ENCODE data around the gene DRAM2. TPM values are rescaled to one million over a fixed set of nuclear protein-coding genes. Genes with fewer than 3 reads are reported as not detected.

The DRAM2 gene
- total RNA-seq, 4 donors from 2014 or later = 28.7 to 31.6 (median 30.0) TPM

- H3K36me3 ChIP-seq = peaks cover 8 to 72% (median 49%) of the 10 kb centered on the region in 4 donors
- no peak for TF ChIP-seq POLR2AphosphoS5 (IDR thresholded peaks at IDR 0.05)
- no peak for TF ChIP-seq POLR2A (IDR thresholded peaks at IDR 0.05; ENCODE audit: low read depth)
- TF ChIP-seq EP300 (IDR thresholded peaks at IDR 0.05) = no peak
- no peaks in the 10 kb centered on the region for H3K9me3 ChIP-seq
- H3K4me3 ChIP-seq = no peak overlapping the region
- intact Hi-C loops (cut with DNase I) = no loop called here
- no peaks in the 10 kb centered on the region for H3K27me3 ChIP-seq
- H3K27ac ChIP-seq (replicated peaks in 1 of 4) = no peak overlapping the region
- DNase-seq (ENCODE audit: extremely low spot score) = no peak
- 69% methylated on average over 3 of the region's 3 CpGs for WGBS
- H3K4me1 ChIP-seq = peaks cover 0 to 4% (median 0%) of the 10 kb centered on the region in 4 donors
These were observed 11.9 kb upstream of the DRAM2 start for GRCh38 chr1:111151838-111152237.

- intact Hi-C loops (cut with DNase I) = no loop called here
- DNase-seq (ENCODE audit: extremely low spot score) = no peak
- WGBS = 80% methylated on average over 2 of the region's 2 CpGs
- Histone ChIP-seq H3K4me3 (no peak overlapping the region), H3K4me1 (no peaks in the 10 kb centered on the region), H3K27me3 (no peaks in the 10 kb centered on the region), H3K27ac (replicated peaks in 1 of 4) (no peak overlapping the region), H3K36me3 (peaks cover 4 to 63% (median 36%) of the 10 kb centered on the region in 4 donors), H3K9me3 (no peaks in the 10 kb centered on the region)
- no peak for TF ChIP-seq POLR2AphosphoS5 (IDR thresholded peaks at IDR 0.05)
- TF ChIP-seq POLR2A (IDR thresholded peaks at IDR 0.05; ENCODE audit: low read depth) = no peak
- TF ChIP-seq EP300 (IDR thresholded peaks at IDR 0.05) = no peak
- TF ChIP-seq, protein P1, sequence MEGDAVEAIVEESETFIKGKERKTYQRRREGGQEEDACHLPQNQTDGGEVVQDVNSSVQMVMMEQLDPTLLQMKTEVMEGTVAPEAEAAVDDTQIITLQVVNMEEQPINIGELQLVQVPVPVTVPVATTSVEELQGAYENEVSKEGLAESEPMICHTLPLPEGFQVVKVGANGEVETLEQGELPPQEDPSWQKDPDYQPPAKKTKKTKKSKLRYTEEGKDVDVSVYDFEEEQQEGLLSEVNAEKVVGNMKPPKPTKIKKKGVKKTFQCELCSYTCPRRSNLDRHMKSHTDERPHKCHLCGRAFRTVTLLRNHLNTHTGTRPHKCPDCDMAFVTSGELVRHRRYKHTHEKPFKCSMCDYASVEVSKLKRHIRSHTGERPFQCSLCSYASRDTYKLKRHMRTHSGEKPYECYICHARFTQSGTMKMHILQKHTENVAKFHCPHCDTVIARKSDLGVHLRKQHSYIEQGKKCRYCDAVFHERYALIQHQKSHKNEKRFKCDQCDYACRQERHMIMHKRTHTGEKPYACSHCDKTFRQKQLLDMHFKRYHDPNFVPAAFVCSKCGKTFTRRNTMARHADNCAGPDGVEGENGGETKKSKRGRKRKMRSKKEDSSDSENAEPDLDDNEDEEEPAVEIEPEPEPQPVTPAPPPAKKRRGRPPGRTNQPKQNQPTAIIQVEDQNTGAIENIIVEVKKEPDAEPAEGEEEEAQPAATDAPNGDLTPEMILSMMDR (IDR thresholded peaks at IDR 0.05) = no peak
These were observed 8.5 kb upstream of the DRAM2 start for GRCh38 chr1:111148376-111148881.

DNA sequence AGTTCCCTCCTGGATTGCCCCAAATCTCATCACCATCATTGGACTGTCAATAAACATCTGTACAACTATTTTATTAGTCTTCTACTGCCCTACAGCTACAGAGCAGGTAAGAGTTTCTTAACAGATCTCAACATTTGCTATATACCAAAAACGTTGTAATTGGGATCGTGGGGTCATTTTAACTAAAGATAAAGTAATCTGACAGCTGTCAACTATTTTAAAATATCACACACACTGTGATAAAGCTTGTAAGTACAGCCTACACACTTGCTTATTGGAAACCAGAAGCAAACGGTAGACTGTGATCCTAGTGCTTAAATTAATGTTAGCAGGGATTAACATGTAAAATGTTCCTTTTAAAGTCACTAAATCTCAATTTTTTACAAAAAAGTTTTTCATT is 8.1 kb upstream of the DRAM2 start:
- Histone ChIP-seq H3K4me1 (peaks cover 0 to 5% (median 0%) of the 10 kb centered on the region in 4 donors), H3K9me3 (no peaks in the 10 kb centered on the region), H3K27ac (replicated peaks in 1 of 4) (no peak overlapping the region), H3K4me3 (no peak overlapping the region), H3K36me3 (peaks cover 0 to 58% (median 32%) of the 10 kb centered on the region in 4 donors), H3K27me3 (no peaks in the 10 kb centered on the region)
- TF ChIP-seq, protein P1 (IDR thresholded peaks at IDR 0.05) = no peak
- TF ChIP-seq POLR2A (IDR thresholded peaks at IDR 0.05; ENCODE audit: low read depth) (no peak), POLR2AphosphoS5 (IDR thresholded peaks at IDR 0.05) (no peak), EP300 (IDR thresholded peaks at IDR 0.05) (no peak)
- WGBS = 85% methylated on average over 3 of the region's 3 CpGs
- intact Hi-C loops (cut with DNase I) = no loop called here
- no peak for DNase-seq (ENCODE audit: extremely low spot score)

DNA sequence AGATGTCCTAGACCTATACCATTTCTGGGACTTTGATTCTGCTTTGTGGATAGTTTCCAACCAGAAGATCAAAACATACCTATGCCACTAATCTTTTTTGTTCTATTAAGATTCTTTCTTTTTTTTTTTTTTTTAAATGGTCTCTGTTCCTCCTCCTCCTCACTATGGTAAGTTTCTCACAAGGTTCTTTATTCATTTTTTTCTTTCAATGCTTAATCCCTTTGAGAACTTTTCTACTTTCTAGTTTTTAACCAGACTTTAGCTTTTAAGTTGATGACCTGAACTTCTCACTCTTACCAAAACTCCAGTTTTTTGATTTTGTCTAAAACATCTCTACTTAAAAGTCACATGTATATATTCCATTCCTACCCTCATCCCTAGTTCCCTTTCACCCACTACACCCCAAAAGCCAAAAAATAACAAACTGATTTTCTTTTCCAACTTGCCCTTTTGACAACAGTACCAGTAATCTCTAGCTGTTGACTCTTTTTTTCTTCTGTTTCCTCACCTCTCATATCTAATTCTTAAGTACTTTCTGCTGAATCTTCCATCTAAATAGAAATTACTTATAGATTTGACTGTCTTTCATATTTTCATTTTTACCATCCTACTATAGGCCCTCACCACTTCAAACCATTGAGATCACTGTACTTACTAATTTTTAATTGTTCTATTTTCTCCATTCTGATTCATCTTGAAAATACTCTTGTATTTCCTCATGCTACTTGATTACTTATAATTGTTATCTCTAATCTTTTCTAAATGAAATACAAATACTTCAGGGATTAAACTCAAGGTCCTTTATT is 6.3 kb upstream of the DRAM2 start:
- TF ChIP-seq, protein P1 (IDR thresholded peaks at IDR 0.05) = no peak
- TF ChIP-seq EP300 (IDR thresholded peaks at IDR 0.05) (no peak), POLR2AphosphoS5 (IDR thresholded peaks at IDR 0.05) (no peak), POLR2A (IDR thresholded peaks at IDR 0.05; ENCODE audit: low read depth) (no peak)
- intact Hi-C loops (cut with DNase I) = no loop called here
- H3K27ac ChIP-seq (replicated peaks in 1 of 4) = no peak overlapping the region
- H3K27me3 ChIP-seq = no peaks in the 10 kb centered on the region
- DNase-seq (ENCODE audit: extremely low spot score) = no peak
- H3K4me3 ChIP-seq = no peak overlapping the region
- no peaks in the 10 kb centered on the region for H3K9me3 ChIP-seq
- H3K36me3 ChIP-seq = peaks cover 0 to 40% (median 26%) of the 10 kb centered on the region in 4 donors
- peaks cover 12 to 23% (median 16%) of the 10 kb centered on the region in 4 donors for H3K4me1 ChIP-seq

DNA sequence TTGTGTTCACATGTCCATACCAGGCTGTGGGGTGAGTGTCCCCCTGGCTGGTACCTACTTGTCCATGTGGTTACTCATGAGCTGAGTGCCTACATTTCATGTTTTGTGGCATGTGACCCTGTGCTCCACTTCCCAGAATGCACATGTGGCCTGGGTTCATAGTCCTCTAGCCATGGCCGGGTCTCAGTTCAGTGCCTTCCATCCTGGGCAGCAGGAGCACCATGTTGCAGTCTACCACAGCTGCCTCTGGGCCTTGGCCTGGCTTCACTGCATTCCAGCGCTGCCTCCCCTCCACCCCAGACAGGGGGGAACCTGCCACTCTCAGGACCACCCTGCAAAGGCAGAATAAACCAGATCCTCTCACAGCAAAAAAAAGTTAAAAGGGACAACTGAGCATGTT is 5.6 kb upstream of the DRAM2 start:
- peaks cover 0 to 34% (median 26%) of the 10 kb centered on the region in 4 donors for H3K36me3 ChIP-seq
- TF ChIP-seq EP300 (IDR thresholded peaks at IDR 0.05) (no peak), POLR2AphosphoS5 (IDR thresholded peaks at IDR 0.05) (no peak), POLR2A (IDR thresholded peaks at IDR 0.05; ENCODE audit: low read depth) (no peak)
- TF ChIP-seq, protein P1 (IDR thresholded peaks at IDR 0.05) = no peak
- DNase-seq (ENCODE audit: extremely low spot score) = no peak
- intact Hi-C loops (cut with DNase I) = no loop called here
- H3K4me1 ChIP-seq = peaks cover 16 to 29% (median 21%) of the 10 kb centered on the region in 4 donors
- H3K27me3 ChIP-seq = no peaks in the 10 kb centered on the region
- WGBS = 100% methylated on average over 2 of the region's 2 CpGs
- no peak overlapping the region for H3K27ac ChIP-seq (replicated peaks in 1 of 4)
- H3K4me3 ChIP-seq = no peak overlapping the region
- no peaks in the 10 kb centered on the region for H3K9me3 ChIP-seq
